HCT116 (cell line): ENCODE measurements around the gene POFUT2. TPM values are rescaled to one million over a fixed set of nuclear protein-coding genes. Genes with fewer than 3 reads are reported as not detected.

Source experiments
- ATAC-seq: fragments of 200-7000 bp; cut with Tn5 transposase; 2 replicates; pipeline ENCODE4 v1.9.1; 2020; ENCODE audit warnings: mild to moderate bottlenecking, moderate library complexity
- Bru-seq: library from RNA; stranded (reverse); fragments of 400-500 nt; gene quantifications from one replicate; lab custom pipeline; 2021; lab: Mats Ljungman, UMichigan
- BruChase-seq, 2 experiments: library from RNA; stranded (reverse); fragments of 400-500 nt; gene quantifications; one replicate each; lab custom pipeline; 2021; lab: Mats Ljungman, UMichigan
- BruUV-seq: library from RNA; stranded (reverse); fragments of 400-500 nt; replicated peaks from 2 replicates; lab custom pipeline; 2021; lab: Mats Ljungman, UMichigan
- CTCF ChIA-PET: fragments of 300-600 bp; sonication (Branson Sonifier 250); formaldehyde crosslinking; loops from one replicate; lab custom pipeline; 2021; ENCODE audit warnings: antibody characterized with exemption; lab: Charles Lee
- POLR2A ChIA-PET: fragments of 300-600, 350-600 bp; sonication (Branson Sonifier 250); formaldehyde crosslinking; loops from one replicate; lab custom pipeline; 2021; ENCODE audit warnings: antibody characterized with exemption; lab: Charles Lee
- RAD21 ChIA-PET, 2 experiments: fragments of 300-600 bp; sonication (Branson Sonifier 250); formaldehyde crosslinking; loops; one replicate each; lab custom pipeline; 2023; ENCODE audit warnings: low total read pairs in 2 of 2; ENCODE audit not compliant: uncharacterized antibody in 2 of 2, unreplicated experiment in 2 of 2, low non-redundant PET in 1 of 2; lab: Charles Lee
- DNase-seq: peaks from one replicate; pipeline ENCODE4 v3.0.0-alpha.2; 2010; ENCODE audit warnings: low read depth, low spot score
- H2AFZ ChIP-seq: fragments of 200-600 bp; shearing (Covaris generic), sonication (generic); 2 replicates; pipeline ENCODE4 v1.6.1; 2017; ENCODE audit warnings: low read depth, mixed run types, mixed read lengths, antibody characterized with exemption, low read length; ENCODE audit not compliant: poor library complexity, severe bottlenecking
- H3K27ac ChIP-seq: 2 replicates; pipeline ENCODE4 v1.5.1; 2012; ENCODE audit warnings: low read depth, low read length
- H3K27me3 ChIP-seq: fragments of 200-600 bp; sonication (generic); 2 replicates; pipeline ENCODE4 v1.6.1; 2016; ENCODE audit warnings: mixed run types, low read length, mixed read lengths; ENCODE audit not compliant: insufficient read depth
- H3K36me3 ChIP-seq, 2 experiments: fragments of 200-500 bp in 1 of 2; fragments of 200-600 bp in 1 of 2; sonication (Bioruptor generic) in 1 of 2; sonication (generic) in 1 of 2; 2 replicates each; pipeline versions ENCODE4 v1.5.1 to v1.6.1; 2014 to 2016; ENCODE audit warnings: low read length in 2 of 2, inconsistent platforms in 1 of 2, mixed read lengths in 1 of 2, mixed run types in 1 of 2; ENCODE audit not compliant: insufficient read depth in 2 of 2, control insufficient read depth in 1 of 2
- H3K4me1 ChIP-seq, 2 experiments: fragments of 200-600 bp in 1 of 2; sonication (generic) in 1 of 2; 2 replicates each; pipeline versions ENCODE4 v1.5.1 to v1.6.1; 2012 to 2017; ENCODE audit warnings: low read length in 2 of 2, inconsistent platforms in 1 of 2, mild to moderate bottlenecking in 1 of 2, mixed read lengths in 1 of 2, mixed run types in 1 of 2, moderate library complexity in 1 of 2; ENCODE audit not compliant: insufficient read depth in 2 of 2, control insufficient read depth in 1 of 2
- H3K4me2 ChIP-seq: fragments of 200-600 bp; sonication (generic); 2 replicates; pipeline ENCODE4 v1.6.1; 2017; ENCODE audit warnings: mixed run types, low read length, mixed read lengths
- H3K4me3 ChIP-seq, 2 experiments: fragments of 200-600 bp in 1 of 2; sonication (generic) in 1 of 2; replicated peaks in 1 of 2; 2 replicates each; pipeline ENCODE4 v1.5.1; 2011 to 2016; ENCODE audit warnings: low read length in 2 of 2, control low read depth in 1 of 2, low read depth in 1 of 2, mild to moderate bottlenecking in 1 of 2, mixed read lengths in 1 of 2, mixed run types in 1 of 2
- H3K79me2 ChIP-seq: fragments of 200-600 bp; sonication (generic); 2 replicates; pipeline ENCODE4 v1.6.1; 2017; ENCODE audit warnings: mild to moderate bottlenecking, mixed run types, low read length, moderate library complexity, mixed read lengths; ENCODE audit not compliant: insufficient read depth
- H3K9ac ChIP-seq: fragments of 200-600 bp; sonication (generic); 2 replicates; pipeline ENCODE4 v1.6.1; 2016; ENCODE audit warnings: low read length, mixed read lengths
- H3K9me2 ChIP-seq: fragments of 200-600 bp; sonication (generic), shearing (Covaris generic); 2 replicates; pipeline ENCODE4 v1.6.1; 2017; ENCODE audit warnings: mixed run types, mild to moderate bottlenecking, moderate library complexity; ENCODE audit not compliant: insufficient read depth
- H3K9me3 ChIP-seq, 2 experiments: fragments of 200-500 bp in 1 of 2; fragments of 200-600 bp in 1 of 2; sonication (Bioruptor generic) in 1 of 2; sonication (generic) in 1 of 2; 2 replicates each; pipeline ENCODE4 v1.6.1; 2014 to 2017; ENCODE audit warnings: low read length in 2 of 2, mixed read lengths in 2 of 2, inconsistent platforms in 1 of 2, low read depth in 1 of 2, mild to moderate bottlenecking in 1 of 2, mixed run types in 1 of 2, moderate library complexity in 1 of 2; ENCODE audit not compliant: control insufficient read depth in 1 of 2, insufficient read depth in 1 of 2
- H4K20me1 ChIP-seq: fragments of 200-600 bp; sonication (generic), shearing (Covaris generic); 2 replicates; pipeline ENCODE4 v1.6.1; 2017; ENCODE audit warnings: mixed run types, mild to moderate bottlenecking, moderate library complexity; ENCODE audit not compliant: insufficient read depth
- ATF3 ChIP-seq: IDR thresholded peaks from 2 replicates; pipeline ENCODE4 v1.6.1; 2012
- CBX3 ChIP-seq: IDR thresholded peaks from 2 replicates; pipeline ENCODE4 v1.6.1; 2012; ENCODE audit warnings: low read depth
- CEBPB ChIP-seq: IDR thresholded peaks from 2 replicates; pipeline ENCODE4 v1.6.1; 2012; ENCODE audit warnings: low read depth
- CTCF ChIP-seq, 3 experiments: fragments of 200-600 bp in 1 of 3; sonication (generic) in 1 of 3; IDR thresholded peaks in 2 of 3; conservative IDR thresholded peaks in 1 of 3; 2 replicates each; pipeline ENCODE4 v1.5.1; 2012 to 2017; ENCODE audit warnings: low read depth in 2 of 3, low read length in 2 of 3, antibody characterized with exemption in 1 of 3, borderline replicate concordance in 1 of 3, control low read depth in 1 of 3, mild to moderate bottlenecking in 1 of 3, mixed read lengths in 1 of 3, mixed run types in 1 of 3, moderate library complexity in 1 of 3; ENCODE audit not compliant: insufficient read depth in 1 of 3
- EGR1 ChIP-seq: IDR thresholded peaks from 2 replicates; pipeline ENCODE4 v1.6.1; 2012; ENCODE audit warnings: low read depth
- ELF1 ChIP-seq: IDR thresholded peaks from 2 replicates; pipeline ENCODE4 v1.6.1; 2012; ENCODE audit warnings: low read depth, borderline replicate concordance
- EZH2 ChIP-seq: fragments of 200-600 bp; sonication (generic); IDR thresholded peaks from 2 replicates; pipeline ENCODE4 v1.6.1; 2017; ENCODE audit warnings: antibody characterized with exemption, mixed run types
- EZH2phosphoT487 ChIP-seq: fragments of 200-600 bp; IDR thresholded peaks from 2 replicates; pipeline ENCODE4 v1.6.1; 2018; ENCODE audit warnings: antibody characterized with exemption, borderline replicate concordance
- JUND ChIP-seq: IDR thresholded peaks from 2 replicates; pipeline ENCODE4 v1.6.1; 2012
- MAX ChIP-seq: IDR thresholded peaks from 2 replicates; pipeline ENCODE4 v1.6.1; 2012
- POLR2A ChIP-seq: IDR thresholded peaks from 2 replicates; pipeline ENCODE4 v1.7.0; 2011; ENCODE audit warnings: borderline replicate concordance; ENCODE audit not compliant: insufficient read depth, insufficient read length; ENCODE audit errors: extremely low read depth
- POLR2AphosphoS5 ChIP-seq: IDR thresholded peaks from 2 replicates; pipeline ENCODE4 v1.6.1; 2011; ENCODE audit warnings: mild to moderate bottlenecking, low read depth, low read length, moderate library complexity
- RAD21 ChIP-seq: IDR thresholded peaks from 2 replicates; pipeline ENCODE4 v1.6.1; 2012; ENCODE audit warnings: low read depth, mild to moderate bottlenecking
- SIN3A ChIP-seq: IDR thresholded peaks from 2 replicates; pipeline ENCODE4 v1.6.1; 2012; ENCODE audit warnings: low read depth
- SP1 ChIP-seq: IDR thresholded peaks from 2 replicates; pipeline ENCODE4 v1.6.1; 2012; ENCODE audit warnings: low read depth
- SRF ChIP-seq: IDR thresholded peaks from 2 replicates; pipeline ENCODE4 v1.6.1; 2012; ENCODE audit warnings: low read depth
- TCF7L2 ChIP-seq: IDR thresholded peaks from 2 replicates; pipeline ENCODE4 v1.7.0; 2011; ENCODE audit warnings: borderline replicate concordance, inconsistent platforms; ENCODE audit not compliant: insufficient read depth, insufficient read length; ENCODE audit errors: extremely low read depth
- YY1 ChIP-seq: IDR thresholded peaks from 2 replicates; pipeline ENCODE4 v1.6.1; 2011; ENCODE audit warnings: low read length, low read depth, moderate library complexity, mild to moderate bottlenecking; ENCODE audit not compliant: insufficient replicate concordance; ENCODE audit errors: extremely low read depth
- ZBTB33 ChIP-seq: IDR thresholded peaks from 2 replicates; pipeline ENCODE4 v1.6.1; 2011; ENCODE audit warnings: mild to moderate bottlenecking, low read length, moderate library complexity; ENCODE audit not compliant: insufficient replicate concordance; ENCODE audit errors: extremely low read depth
- ZFX ChIP-seq: fragments of 450-650 bp; IDR thresholded peaks from 2 replicates; pipeline ENCODE4 v1.6.1; 2017
- ZNF274 ChIP-seq: fragments of 200-500 bp; sonication (Bioruptor generic); IDR thresholded peaks from 2 replicates; pipeline ENCODE4 v1.6.1; 2014; ENCODE audit warnings: mild to moderate bottlenecking, low read depth, low read length, inconsistent platforms
- intact Hi-C: fragments of 100-400 bp; cut with micrococcal nuclease; formaldehyde crosslinking; loops from 2 replicates; pipeline ENCODE4 v1.10.0; 2022
- long read RNA-seq: library from polyadenylated mRNA; unstranded; transcript quantifications from one replicate; pipeline ENCODE4 v2.0.0, GENCODE V29; 2021; ENCODE audit not compliant: unreplicated experiment
- polyA plus RNA-seq: library from polyadenylated mRNA; unstranded; fragments of >200 nt; gene quantifications from 2 replicates; pipeline ENCODE4 v1.2.1, GENCODE V29; 2012; ENCODE audit warnings: missing spikeins
- total RNA-seq: library from RNA; stranded (reverse); gene quantifications from one replicate; pipeline ENCODE4 v1.2.1, GENCODE V29; 2021; ENCODE audit not compliant: unreplicated experiment

The POFUT2 gene
- 20.5 TPM for total RNA-seq
- polyA plus RNA-seq = 16.7 and 18.7 TPM in 2 replicates
- Bru-seq, nascent RNA = percentile 67 among the genes with signal in this experiment
- BruChase-seq, experiment 1, labeled RNA remaining after a 6-hour chase = percentile 79 among the genes with signal in this experiment
- percentile 76 among the genes with signal in this experiment for BruChase-seq, experiment 2, labeled RNA remaining after a 2-hour chase
- long read RNA-seq, transcript POFUT2-203 (9 exons, 2,871 nt) = major isoform, 11 of 38 reads
- long read RNA-seq, partial matches to known transcripts = 3 of 38 reads
- long read RNA-seq, other reads (novel, unspliced or antisense) = 22 of 38 reads

- ChIA-PET CTCF (interaction anchor here (0.7 to 2.1 kb wide), 9 partner anchors 10 to 533 kb away, joined by 3 to 30 read pairs (median 4); no protein-coding TSS in a partner anchor), RAD21 (interaction anchor here (0.6 to 1.5 kb wide), 4 partner anchors 11 to 149 kb away, joined by 3 to 10 read pairs (median 5); no protein-coding TSS in a partner anchor), POLR2A (interaction anchor here (0.6 to 0.9 kb wide), 7 partner anchors 23 to 484 kb away, joined by 3 to 5 read pairs (median 3); no protein-coding TSS in a partner anchor)
- peak; percentile 85 for DNase-seq
- Histone ChIP-seq H3K79me2 (peaks cover 12% of the 10 kb centered on the region), H3K4me3 (peak within 1 kb of the TSS; percentile 68 to 80), H2AFZ (no peak within 1 kb of the TSS), H3K9ac (peak within 1 kb of the TSS; percentile 76), H3K27me3 (no peaks in the 10 kb centered on the region), H3K27ac (peak within 1 kb of the TSS; percentile 56; the same call in 1 of the 2 replicates), H3K9me3 (no peaks in the 10 kb centered on the region), H3K4me1 (peaks cover 11 to 17% of the 10 kb centered on the region in 2 experiments), H3K36me3 (peaks cover 0 to 23% of the 10 kb centered on the region in 2 experiments; a peak in 3 of 4 replicates), H4K20me1 (no peaks in the 10 kb centered on the region), H3K9me2 (no peaks in the 10 kb centered on the region), H3K4me2 (peak within 1 kb of the TSS; percentile 89)
- TF ChIP-seq SRF = no peak
- no peak for TF ChIP-seq RAD21
- TF ChIP-seq ZBTB33 = no peak
- no peak for TF ChIP-seq ATF3
- TF ChIP-seq ZFX = peak; percentile 21; the same call in 1 of the 2 replicates
- no peak for TF ChIP-seq EZH2
- no peak for TF ChIP-seq ELF1
- TF ChIP-seq SIN3A = no peak
- TF ChIP-seq CTCF (IDR thresholded peaks at IDR 0.05 in 2 of 3, conservative IDR thresholded peaks at IDR 0.05 in 1 of 3; ENCODE audit: borderline replicate concordance in 1 of 3, insufficient read depth in 1 of 3, low read depth in 2 of 3, low read length in 2 of 3) = no peak
- no peak for TF ChIP-seq CBX3
- no peak for TF ChIP-seq MAX
- TF ChIP-seq TCF7L2 = no peak
- no peak for TF ChIP-seq EGR1
- TF ChIP-seq CEBPB = no peak
- peak; percentile 80 for TF ChIP-seq YY1
- TF ChIP-seq ZNF274 = no peak
- peak; percentile 93 for TF ChIP-seq POLR2AphosphoS5
- no peak for TF ChIP-seq EZH2phosphoT487
- TF ChIP-seq POLR2A = peak; percentile 59
- TF ChIP-seq SP1 = no peak
- TF ChIP-seq JUND = no peak
- no TSS peak for BruUV-seq
- intact Hi-C loops = loop anchor here (1.0 kb wide), 1 partner anchor 147 kb away; no protein-coding TSS in a partner anchor
- peak; percentile 81 for ATAC-seq
Observed at GRCh38 chr21:45287438-45288391, at the start of gene POFUT2. POFUT2 (minus strand) TSS chr21:45287895; CDS start chr21:45287871, 24 bp downstream.
